ENCODE data around the gene RBX1.

Gene RBX1

GRCh38 chr22:41022470-41023298, 71.5 kb downstream of the RBX1 start:
- peak; percentile 92 for DNase-seq (ENCODE audit: low spot score)
